GM13976 (cell line): ENCODE data around the gene AUH.

Source experiments
- DNase-seq: peaks from one replicate; pipeline ENCODE4 v3.0.0; 2012; ENCODE audit warnings: low spot score
- CTCF ChIP-seq: IDR thresholded peaks from 2 replicates; pipeline ENCODE4 v1.5.1; 2012; ENCODE audit warnings: borderline replicate concordance, mild to moderate bottlenecking; ENCODE audit not compliant: insufficient read depth; ENCODE audit errors: extremely low read depth, missing control alignments, control extremely low read depth
- in situ Hi-C: fragments of 300-500 bp; cut with MboI; formaldehyde crosslinking; loops from one replicate; pipeline ENCODE4 v1.12.0; 2022; ENCODE audit warnings: low sequenced_read_pairs, mixed read lengths, inconsistent platforms; ENCODE audit not compliant: unreplicated experiment

Gene AUH

GRCh38 chr9:91316093-91316492 is 45.6 kb downstream of the AUH start:
- no peak for DNase-seq
- TF ChIP-seq CTCF, result no peak
- in situ Hi-C loops, result no loop called here

DNA sequence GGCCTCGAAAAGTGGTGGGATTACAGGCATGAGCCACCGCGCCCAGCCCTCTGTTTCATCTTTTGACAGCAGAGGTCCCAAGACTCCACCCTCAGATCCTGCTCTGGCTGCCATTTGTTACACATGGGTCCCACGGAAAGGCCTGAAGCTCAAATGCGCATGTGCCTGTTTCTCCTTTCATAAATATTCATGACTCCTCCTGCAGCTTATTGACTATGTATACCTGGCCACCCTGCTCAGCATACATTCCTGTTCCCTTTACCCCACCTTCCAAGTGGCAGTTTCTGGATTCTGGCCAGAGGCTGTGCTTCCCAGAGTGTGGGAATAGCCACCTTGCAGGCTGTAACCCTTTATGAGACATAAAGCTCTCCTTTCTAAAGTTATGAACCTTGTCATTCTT is 46.5 kb downstream of the AUH start:
- no peak for TF ChIP-seq CTCF
- DNase-seq, result no peak
- in situ Hi-C loops, result no loop called here

DNA sequence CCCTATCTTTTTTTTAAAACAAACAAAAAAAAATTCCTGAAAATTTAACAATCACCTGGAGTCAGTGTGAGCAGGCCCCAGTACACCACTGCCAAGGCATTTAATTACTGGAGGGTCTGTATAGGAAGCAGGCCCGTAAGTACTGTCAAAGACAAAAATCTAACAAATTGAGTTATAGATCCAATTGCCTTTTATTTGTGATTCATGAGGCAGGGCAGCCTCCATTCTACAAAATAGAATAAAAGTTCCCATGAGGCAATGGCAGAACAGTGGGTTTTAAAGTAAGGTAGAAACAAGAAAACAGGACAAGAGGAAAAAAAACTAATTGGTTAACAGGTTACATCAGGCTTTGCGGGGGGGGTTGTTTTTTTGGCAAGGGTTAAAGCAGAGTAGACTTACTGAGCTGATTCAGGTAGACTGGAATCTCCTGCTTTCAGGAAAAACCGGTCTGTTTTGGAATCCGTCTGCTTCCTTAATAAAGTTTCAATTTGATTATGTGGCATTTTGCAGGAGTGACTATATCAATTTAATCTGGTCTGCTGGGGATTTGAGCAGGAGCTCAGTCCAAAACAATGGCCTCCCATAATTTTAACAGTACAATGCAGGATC is 48.9 kb downstream of the AUH start:
- DNase-seq, result no peak
- TF ChIP-seq CTCF, result no peak
- in situ Hi-C loops, result no loop called here

DNA sequence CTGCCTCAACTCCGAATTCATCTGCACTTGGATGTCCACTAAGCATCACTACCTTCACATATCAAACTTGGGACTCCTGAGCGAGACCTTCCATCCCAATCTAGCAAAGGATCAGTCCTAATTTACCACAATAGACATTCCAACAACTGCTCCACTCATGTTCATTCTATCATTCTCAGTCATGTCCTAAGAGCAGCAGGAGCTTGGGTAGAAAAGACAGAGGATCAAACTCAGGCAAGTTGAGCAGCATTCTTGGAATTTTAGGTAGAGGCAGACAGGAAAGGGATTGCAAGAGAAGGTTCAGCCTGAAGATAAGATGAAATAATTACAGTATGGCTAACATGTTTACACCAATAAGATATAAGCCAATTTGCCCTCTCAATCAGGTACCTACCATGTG is 51.7 kb downstream of the AUH start:
- no peak for TF ChIP-seq CTCF
- in situ Hi-C loops, result no loop called here
- DNase-seq, result no peak

- in situ Hi-C loops, result no loop called here
- DNase-seq, result no peak
- no peak for TF ChIP-seq CTCF
Measured at GRCh38 chr9:91308191-91308590, 53.5 kb downstream of the AUH start.

- no peak for TF ChIP-seq CTCF
- in situ Hi-C loops, result no loop called here
- DNase-seq, result no peak
Measured at GRCh38 chr9:91307279-91307678, 54.4 kb downstream of the AUH start.

- no peak for DNase-seq
- in situ Hi-C loops, result no loop called here
- TF ChIP-seq CTCF, result no peak
Measured at GRCh38 chr9:91306296-91306630, 55.5 kb downstream of the AUH start.
